HCT116 (cell line): Measurements from ENCODE around the gene CD164L2. TPM values are rescaled to one million over a fixed set of nuclear protein-coding genes. Genes with fewer than 3 reads are reported as not detected.

ENCODE experiments used
- ATAC-seq: fragments of 200-7000 bp; cut with Tn5 transposase; 2 replicates; pipeline ENCODE4 v1.9.1; 2020; ENCODE audit warnings: mild to moderate bottlenecking, moderate library complexity
- BruUV-seq: library from RNA; stranded (reverse); fragments of 400-500 nt; replicated peaks from 2 replicates; lab custom pipeline; 2021; lab: Mats Ljungman, UMichigan
- CTCF ChIA-PET: fragments of 300-600 bp; sonication (Branson Sonifier 250); formaldehyde crosslinking; loops from one replicate; lab custom pipeline; 2021; ENCODE audit warnings: antibody characterized with exemption; lab: Charles Lee
- POLR2A ChIA-PET: fragments of 300-600, 350-600 bp; sonication (Branson Sonifier 250); formaldehyde crosslinking; loops from one replicate; lab custom pipeline; 2021; ENCODE audit warnings: antibody characterized with exemption; lab: Charles Lee
- RAD21 ChIA-PET, 2 experiments: fragments of 300-600 bp; sonication (Branson Sonifier 250); formaldehyde crosslinking; loops; one replicate each; lab custom pipeline; 2023; ENCODE audit warnings: low total read pairs in 2 of 2; ENCODE audit not compliant: uncharacterized antibody in 2 of 2, unreplicated experiment in 2 of 2, low non-redundant PET in 1 of 2; lab: Charles Lee
- DNase-seq: peaks from one replicate; pipeline ENCODE4 v3.0.0-alpha.2; 2010; ENCODE audit warnings: low read depth, low spot score
- H2AFZ ChIP-seq: fragments of 200-600 bp; shearing (Covaris generic), sonication (generic); 2 replicates; pipeline ENCODE4 v1.6.1; 2017; ENCODE audit warnings: low read depth, mixed run types, mixed read lengths, antibody characterized with exemption, low read length; ENCODE audit not compliant: poor library complexity, severe bottlenecking
- H3K27ac ChIP-seq: 2 replicates; pipeline ENCODE4 v1.5.1; 2012; ENCODE audit warnings: low read depth, low read length
- H3K27me3 ChIP-seq: fragments of 200-600 bp; sonication (generic); 2 replicates; pipeline ENCODE4 v1.6.1; 2016; ENCODE audit warnings: mixed run types, low read length, mixed read lengths; ENCODE audit not compliant: insufficient read depth
- H3K36me3 ChIP-seq, 2 experiments: fragments of 200-500 bp in 1 of 2; fragments of 200-600 bp in 1 of 2; sonication (Bioruptor generic) in 1 of 2; sonication (generic) in 1 of 2; 2 replicates each; pipeline versions ENCODE4 v1.5.1 to v1.6.1; 2014 to 2016; ENCODE audit warnings: low read length in 2 of 2, inconsistent platforms in 1 of 2, mixed read lengths in 1 of 2, mixed run types in 1 of 2; ENCODE audit not compliant: insufficient read depth in 2 of 2, control insufficient read depth in 1 of 2
- H3K4me1 ChIP-seq, 2 experiments: fragments of 200-600 bp in 1 of 2; sonication (generic) in 1 of 2; 2 replicates each; pipeline versions ENCODE4 v1.5.1 to v1.6.1; 2012 to 2017; ENCODE audit warnings: low read length in 2 of 2, inconsistent platforms in 1 of 2, mild to moderate bottlenecking in 1 of 2, mixed read lengths in 1 of 2, mixed run types in 1 of 2, moderate library complexity in 1 of 2; ENCODE audit not compliant: insufficient read depth in 2 of 2, control insufficient read depth in 1 of 2
- H3K4me2 ChIP-seq: fragments of 200-600 bp; sonication (generic); 2 replicates; pipeline ENCODE4 v1.6.1; 2017; ENCODE audit warnings: mixed run types, low read length, mixed read lengths
- H3K4me3 ChIP-seq, 2 experiments: fragments of 200-600 bp in 1 of 2; sonication (generic) in 1 of 2; replicated peaks in 1 of 2; 2 replicates each; pipeline ENCODE4 v1.5.1; 2011 to 2016; ENCODE audit warnings: low read length in 2 of 2, control low read depth in 1 of 2, low read depth in 1 of 2, mild to moderate bottlenecking in 1 of 2, mixed read lengths in 1 of 2, mixed run types in 1 of 2
- H3K79me2 ChIP-seq: fragments of 200-600 bp; sonication (generic); 2 replicates; pipeline ENCODE4 v1.6.1; 2017; ENCODE audit warnings: mild to moderate bottlenecking, mixed run types, low read length, moderate library complexity, mixed read lengths; ENCODE audit not compliant: insufficient read depth
- H3K9ac ChIP-seq: fragments of 200-600 bp; sonication (generic); 2 replicates; pipeline ENCODE4 v1.6.1; 2016; ENCODE audit warnings: low read length, mixed read lengths
- H3K9me2 ChIP-seq: fragments of 200-600 bp; sonication (generic), shearing (Covaris generic); 2 replicates; pipeline ENCODE4 v1.6.1; 2017; ENCODE audit warnings: mixed run types, mild to moderate bottlenecking, moderate library complexity; ENCODE audit not compliant: insufficient read depth
- H3K9me3 ChIP-seq, 2 experiments: fragments of 200-500 bp in 1 of 2; fragments of 200-600 bp in 1 of 2; sonication (Bioruptor generic) in 1 of 2; sonication (generic) in 1 of 2; 2 replicates each; pipeline ENCODE4 v1.6.1; 2014 to 2017; ENCODE audit warnings: low read length in 2 of 2, mixed read lengths in 2 of 2, inconsistent platforms in 1 of 2, low read depth in 1 of 2, mild to moderate bottlenecking in 1 of 2, mixed run types in 1 of 2, moderate library complexity in 1 of 2; ENCODE audit not compliant: control insufficient read depth in 1 of 2, insufficient read depth in 1 of 2
- H4K20me1 ChIP-seq: fragments of 200-600 bp; sonication (generic), shearing (Covaris generic); 2 replicates; pipeline ENCODE4 v1.6.1; 2017; ENCODE audit warnings: mixed run types, mild to moderate bottlenecking, moderate library complexity; ENCODE audit not compliant: insufficient read depth
- ATF3 ChIP-seq: IDR thresholded peaks from 2 replicates; pipeline ENCODE4 v1.6.1; 2012
- CBX3 ChIP-seq: IDR thresholded peaks from 2 replicates; pipeline ENCODE4 v1.6.1; 2012; ENCODE audit warnings: low read depth
- CEBPB ChIP-seq: IDR thresholded peaks from 2 replicates; pipeline ENCODE4 v1.6.1; 2012; ENCODE audit warnings: low read depth
- EGR1 ChIP-seq: IDR thresholded peaks from 2 replicates; pipeline ENCODE4 v1.6.1; 2012; ENCODE audit warnings: low read depth
- ELF1 ChIP-seq: IDR thresholded peaks from 2 replicates; pipeline ENCODE4 v1.6.1; 2012; ENCODE audit warnings: low read depth, borderline replicate concordance
- EZH2phosphoT487 ChIP-seq: fragments of 200-600 bp; IDR thresholded peaks from 2 replicates; pipeline ENCODE4 v1.6.1; 2018; ENCODE audit warnings: antibody characterized with exemption, borderline replicate concordance
- FOSL1 ChIP-seq: IDR thresholded peaks from 2 replicates; pipeline ENCODE4 v1.6.1; 2012; ENCODE audit warnings: low read depth
- JUND ChIP-seq: IDR thresholded peaks from 2 replicates; pipeline ENCODE4 v1.6.1; 2012
- POLR2A ChIP-seq: IDR thresholded peaks from 2 replicates; pipeline ENCODE4 v1.7.0; 2011; ENCODE audit warnings: borderline replicate concordance; ENCODE audit not compliant: insufficient read depth, insufficient read length; ENCODE audit errors: extremely low read depth
- POLR2AphosphoS5 ChIP-seq: IDR thresholded peaks from 2 replicates; pipeline ENCODE4 v1.6.1; 2011; ENCODE audit warnings: mild to moderate bottlenecking, low read depth, low read length, moderate library complexity
- RAD21 ChIP-seq: IDR thresholded peaks from 2 replicates; pipeline ENCODE4 v1.6.1; 2012; ENCODE audit warnings: low read depth, mild to moderate bottlenecking
- SP1 ChIP-seq: IDR thresholded peaks from 2 replicates; pipeline ENCODE4 v1.6.1; 2012; ENCODE audit warnings: low read depth
- SRF ChIP-seq: IDR thresholded peaks from 2 replicates; pipeline ENCODE4 v1.6.1; 2012; ENCODE audit warnings: low read depth
- TCF7L2 ChIP-seq: IDR thresholded peaks from 2 replicates; pipeline ENCODE4 v1.7.0; 2011; ENCODE audit warnings: borderline replicate concordance, inconsistent platforms; ENCODE audit not compliant: insufficient read depth, insufficient read length; ENCODE audit errors: extremely low read depth
- YY1 ChIP-seq: IDR thresholded peaks from 2 replicates; pipeline ENCODE4 v1.6.1; 2011; ENCODE audit warnings: low read length, low read depth, moderate library complexity, mild to moderate bottlenecking; ENCODE audit not compliant: insufficient replicate concordance; ENCODE audit errors: extremely low read depth
- ZFX ChIP-seq: fragments of 450-650 bp; IDR thresholded peaks from 2 replicates; pipeline ENCODE4 v1.6.1; 2017
- ZNF274 ChIP-seq: fragments of 200-500 bp; sonication (Bioruptor generic); IDR thresholded peaks from 2 replicates; pipeline ENCODE4 v1.6.1; 2014; ENCODE audit warnings: mild to moderate bottlenecking, low read depth, low read length, inconsistent platforms
- intact Hi-C: fragments of 100-400 bp; cut with micrococcal nuclease; formaldehyde crosslinking; loops from 2 replicates; pipeline ENCODE4 v1.10.0; 2022
- total RNA-seq: library from RNA; stranded (reverse); gene quantifications from one replicate; pipeline ENCODE4 v1.2.1, GENCODE V29; 2021; ENCODE audit not compliant: unreplicated experiment
- TF ChIP-seq, protein P1 (sequence below), 3 experiments: fragments of 200-600 bp in 1 of 3; sonication (generic) in 1 of 3; IDR thresholded peaks in 2 of 3; conservative IDR thresholded peaks in 1 of 3; 2 replicates each; pipeline ENCODE4 v1.5.1; 2012 to 2017; ENCODE audit warnings: low read depth in 2 of 3, low read length in 2 of 3, antibody characterized with exemption in 1 of 3, borderline replicate concordance in 1 of 3, control low read depth in 1 of 3, mild to moderate bottlenecking in 1 of 3, mixed read lengths in 1 of 3, mixed run types in 1 of 3, moderate library complexity in 1 of 3; ENCODE audit not compliant: insufficient read depth in 1 of 3

Gene CD164L2
- total RNA-seq, 1 experiment from 2014 or later = 11.6 TPM

GRCh38 chr1:27359822-27360158, 23.3 kb downstream of the CD164L2 start:
- Histone ChIP-seq H3K79me2 (no peaks in the 10 kb centered on the region; the same call in 1 of the 2 replicates), H4K20me1 (no peaks in the 10 kb centered on the region), H3K9me3 (no peaks in the 10 kb centered on the region), H3K27ac (no peak overlapping the region), H3K4me1 (peaks cover 7 to 14% of the 10 kb centered on the region in 2 experiments; a peak in 3 of 4 replicates), H3K9ac (no peak overlapping the region), H3K4me3 (no peak overlapping the region), H3K27me3 (no peaks in the 10 kb centered on the region), H3K9me2 (no peaks in the 10 kb centered on the region), H2AFZ (no peak overlapping the region), H3K36me3 (peaks cover 0 to 11% of the 10 kb centered on the region in 2 experiments; a peak in 1 of 4 replicates), H3K4me2 (no peak overlapping the region)
- TF ChIP-seq CEBPB = no peak
- no peak for TF ChIP-seq ZFX
- TF ChIP-seq ZNF274 = no peak
- TF ChIP-seq JUND = no peak
- TF ChIP-seq, protein P1, sequence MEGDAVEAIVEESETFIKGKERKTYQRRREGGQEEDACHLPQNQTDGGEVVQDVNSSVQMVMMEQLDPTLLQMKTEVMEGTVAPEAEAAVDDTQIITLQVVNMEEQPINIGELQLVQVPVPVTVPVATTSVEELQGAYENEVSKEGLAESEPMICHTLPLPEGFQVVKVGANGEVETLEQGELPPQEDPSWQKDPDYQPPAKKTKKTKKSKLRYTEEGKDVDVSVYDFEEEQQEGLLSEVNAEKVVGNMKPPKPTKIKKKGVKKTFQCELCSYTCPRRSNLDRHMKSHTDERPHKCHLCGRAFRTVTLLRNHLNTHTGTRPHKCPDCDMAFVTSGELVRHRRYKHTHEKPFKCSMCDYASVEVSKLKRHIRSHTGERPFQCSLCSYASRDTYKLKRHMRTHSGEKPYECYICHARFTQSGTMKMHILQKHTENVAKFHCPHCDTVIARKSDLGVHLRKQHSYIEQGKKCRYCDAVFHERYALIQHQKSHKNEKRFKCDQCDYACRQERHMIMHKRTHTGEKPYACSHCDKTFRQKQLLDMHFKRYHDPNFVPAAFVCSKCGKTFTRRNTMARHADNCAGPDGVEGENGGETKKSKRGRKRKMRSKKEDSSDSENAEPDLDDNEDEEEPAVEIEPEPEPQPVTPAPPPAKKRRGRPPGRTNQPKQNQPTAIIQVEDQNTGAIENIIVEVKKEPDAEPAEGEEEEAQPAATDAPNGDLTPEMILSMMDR (IDR thresholded peaks at IDR 0.05 in 2 of 3, conservative IDR thresholded peaks at IDR 0.05 in 1 of 3; ENCODE audit: borderline replicate concordance in 1 of 3, insufficient read depth in 1 of 3, low read depth in 2 of 3, low read length in 2 of 3) = no peak
- ChIA-PET CTCF (no interaction called here), RAD21 (no interaction called here), POLR2A (no interaction called here)
- no TSS peak for BruUV-seq
- ATAC-seq = no peak
- intact Hi-C loops = no loop called here
- DNase-seq = no peak

- DNase-seq (no peak), ATAC-seq (no peak)
- Histone ChIP-seq H4K20me1 (no peaks in the 10 kb centered on the region), H3K4me3 (no peak overlapping the region), H3K9me3 (no peaks in the 10 kb centered on the region), H3K9me2 (no peaks in the 10 kb centered on the region), H3K79me2 (no peaks in the 10 kb centered on the region), H2AFZ (no peak overlapping the region), H3K27me3 (no peaks in the 10 kb centered on the region), H3K4me1 (peaks cover 7 to 11% of the 10 kb centered on the region in 2 experiments; a peak in 3 of 4 replicates), H3K4me2 (no peak overlapping the region), H3K36me3 (peaks cover 0 to 7% of the 10 kb centered on the region in 2 experiments; a peak in 1 of 4 replicates), H3K27ac (no peak overlapping the region), H3K9ac (no peak overlapping the region)
- no TSS peak for BruUV-seq
- RAD21 ChIA-PET = interaction anchor here in 1 of 2 experiments (1.1 kb wide), 1 partner anchor 17 kb away, joined by 5 read pairs; the partner anchor contains the start of gene SYTL1
- intact Hi-C loops = no loop called here
- CTCF ChIA-PET = interaction anchor here (0.6 to 2.5 kb wide), 3 partner anchors 7 to 299 kb away, joined by 3 to 25 read pairs (median 7); partner anchors contain the start of gene MAP3K6
- POLR2A ChIA-PET = no interaction called here
- TF ChIP-seq TCF7L2 = no peak
- TF ChIP-seq ATF3 = no peak
- no peak for TF ChIP-seq JUND
- TF ChIP-seq RAD21 = no peak
- TF ChIP-seq EZH2phosphoT487 = no peak
- TF ChIP-seq POLR2AphosphoS5 = no peak
- no peak for TF ChIP-seq ZNF274
- no peak for TF ChIP-seq POLR2A
- no peak for TF ChIP-seq YY1
- no peak for TF ChIP-seq FOSL1
- TF ChIP-seq SRF = no peak
- TF ChIP-seq CEBPB = no peak
- no peak for TF ChIP-seq EGR1
- TF ChIP-seq ZFX = no peak
- no peak for TF ChIP-seq SP1
- TF ChIP-seq CBX3 = no peak
- no peak for TF ChIP-seq ELF1
These were observed 24.2 kb downstream of the CD164L2 start for GRCh38 chr1:27358928-27359313.
